Stimulated activated CD8-positive, alpha-beta memory T cell treated with anti-CD3 and anti-CD28 coated beads, Interleukin-15, amount 100 ng/mL, for 1 hour (primary cell): ENCODE measurements around the gene BICRA.
"Not testable (repeated sequence)": the region's sequence is repeated elsewhere in the genome, so short reads cannot be mapped to it uniquely, and the experiment has no call there.

Source experiments
- DNase-seq: peaks from one replicate; pipeline ENCODE4 v3.0.0-alpha.2; 2020; ENCODE audit warnings: low read depth

Gene BICRA

DNA sequence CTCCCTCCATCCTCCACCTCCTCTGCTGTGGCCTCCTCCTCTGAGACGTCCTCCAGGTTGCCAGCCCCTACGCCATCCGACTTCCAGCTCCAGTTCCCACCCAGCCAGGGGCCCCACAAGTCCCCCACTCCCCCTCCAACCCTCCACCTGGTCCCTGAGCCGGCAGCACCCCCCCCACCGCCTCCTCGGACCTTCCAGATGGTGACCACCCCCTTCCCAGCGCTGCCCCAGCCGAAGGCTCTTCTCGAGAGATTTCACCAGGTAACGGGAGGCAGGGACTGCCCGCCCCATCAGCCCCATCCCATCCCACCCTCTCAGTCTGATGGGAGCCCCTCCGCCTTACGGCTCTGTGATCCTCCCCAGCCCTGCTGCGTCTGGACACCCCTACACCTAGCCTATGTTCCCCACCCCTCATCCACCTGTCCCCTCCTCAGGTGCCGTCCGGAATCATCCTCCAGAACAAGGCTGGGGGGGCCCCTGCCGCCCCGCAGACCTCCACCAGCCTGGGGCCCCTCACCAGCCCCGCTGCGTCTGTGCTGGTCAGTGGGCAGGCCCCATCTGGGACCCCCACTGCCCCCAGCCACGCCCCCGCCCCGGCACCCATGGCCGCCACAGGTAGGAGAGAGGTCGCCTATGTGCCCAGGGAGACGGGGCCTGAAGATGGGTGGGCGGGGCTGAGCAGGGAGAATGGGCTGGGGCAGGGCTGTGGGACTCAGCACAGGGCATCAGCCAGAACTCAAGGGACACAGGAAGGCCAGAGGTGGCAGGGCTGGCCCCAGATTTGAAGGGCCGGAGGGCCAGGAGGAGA is 85.7 kb downstream of the BICRA start:
- DNase-seq = no peak

DNA sequence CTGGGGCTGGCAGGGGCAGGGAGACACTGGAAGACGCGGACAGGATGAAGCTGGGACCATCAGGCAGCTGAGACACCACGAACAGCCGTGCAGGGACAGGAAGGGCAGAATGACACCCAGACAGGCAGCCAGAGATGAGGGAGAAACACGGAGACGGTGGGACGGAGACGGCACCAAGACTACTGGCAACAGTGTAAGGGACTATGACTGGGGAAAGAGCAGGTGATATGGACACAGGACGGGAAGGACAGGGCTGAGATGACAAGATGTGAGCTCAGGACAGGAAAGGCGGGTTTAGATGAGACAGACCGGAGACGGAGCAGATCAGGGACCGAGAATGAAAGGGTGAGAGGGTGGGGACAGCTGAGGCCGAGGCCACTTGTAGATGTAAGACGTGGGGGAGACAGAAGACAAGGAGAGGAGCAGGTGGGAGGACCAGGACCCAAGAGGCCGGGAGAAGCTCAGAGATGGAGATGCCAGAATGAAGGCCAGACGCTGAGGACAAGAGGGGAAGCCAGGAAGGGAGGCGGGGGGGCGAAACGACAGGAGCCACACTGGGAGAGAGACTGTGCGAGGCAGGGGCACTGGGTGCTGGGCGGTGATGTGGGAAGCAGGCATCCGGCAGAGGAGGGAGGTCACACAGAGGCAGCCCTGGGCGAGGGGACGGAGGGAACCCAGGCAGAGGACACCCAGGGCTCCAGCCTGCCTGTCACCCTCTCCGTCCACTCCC is 86.8 kb downstream of the BICRA start:
- no peak for DNase-seq

DNA sequence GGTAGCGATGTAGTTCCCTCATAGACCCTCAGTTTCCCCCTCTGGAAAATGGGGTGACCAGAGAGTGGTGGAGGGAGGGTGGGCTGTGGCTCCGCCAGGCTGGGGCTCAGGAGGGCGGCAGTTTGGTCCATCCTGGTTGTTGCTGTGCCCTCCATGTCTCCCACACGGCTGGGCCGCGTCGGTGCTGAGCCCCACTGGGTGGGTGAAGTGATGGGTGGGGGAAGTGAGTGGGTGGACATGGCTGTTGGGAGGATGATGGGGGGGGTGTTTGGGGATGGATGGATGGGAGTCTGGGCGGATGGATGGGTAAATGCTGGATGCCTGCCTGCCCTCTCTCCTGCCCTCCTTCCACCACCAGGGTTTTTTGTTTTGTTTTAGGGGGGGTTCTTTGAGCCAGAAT is 87.7 kb downstream of the BICRA start:
- no peak for DNase-seq

- DNase-seq = no peak
These were observed 89.1 kb downstream of the BICRA start for GRCh38 chr19:47697863-47698609.

- no peak for DNase-seq
These were observed 89.9 kb downstream of the BICRA start for GRCh38 chr19:47698631-47699359.

GRCh38 chr19:47699360-47699917 is 90.5 kb downstream of the BICRA start:
- no peak for DNase-seq

DNA sequence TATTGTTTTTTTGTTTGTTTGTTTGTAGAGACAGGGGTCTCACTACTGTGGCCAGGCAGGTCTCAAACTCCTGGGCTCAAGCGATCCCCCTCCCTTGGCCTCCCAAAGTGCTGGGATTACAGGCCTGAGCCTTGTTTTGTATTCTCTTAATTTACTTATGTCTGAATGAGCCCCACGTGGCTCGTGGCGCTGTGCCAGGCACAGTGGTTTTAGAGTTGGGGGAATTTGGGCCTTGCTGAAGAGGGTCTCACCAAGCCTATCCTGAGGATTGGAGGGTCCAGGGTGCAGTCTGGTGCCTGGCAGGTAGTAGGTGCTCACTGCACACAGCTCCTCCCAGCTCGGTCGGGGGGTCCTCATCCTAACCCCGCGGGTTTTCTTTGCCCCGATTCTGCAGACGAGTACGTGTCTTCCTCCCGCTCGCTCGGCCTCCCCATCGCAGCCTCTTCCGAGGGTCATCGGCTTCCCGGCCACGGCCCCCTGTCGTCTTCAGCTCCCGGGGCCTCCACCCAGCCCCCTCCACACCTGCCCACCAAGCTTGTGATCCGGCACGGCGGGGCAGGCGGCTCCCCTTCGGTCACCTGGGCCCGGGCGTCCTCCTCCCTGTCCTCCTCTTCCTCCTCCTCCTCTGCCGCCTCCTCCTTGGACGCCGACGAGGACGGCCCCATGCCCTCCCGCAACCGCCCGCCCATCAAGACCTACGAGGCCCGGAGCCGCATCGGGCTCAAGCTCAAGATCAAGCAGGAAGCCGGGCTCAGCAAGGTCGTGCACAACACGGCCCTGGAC is 92.2 kb downstream of the BICRA start:
- DNase-seq = no peak

GRCh38 chr19:47701717-47702552 is 93.0 kb downstream of the BICRA start:
- DNase-seq = no peak

- no peak for DNase-seq
These were observed 93.7 kb downstream of the BICRA start for GRCh38 chr19:47702671-47703070.

- no peak for DNase-seq
These were observed 94.4 kb downstream of the BICRA start for GRCh38 chr19:47703301-47703700.

GRCh38 chr19:47704024-47704423 is 95.1 kb downstream of the BICRA start:
- DNase-seq = no peak

- no peak for DNase-seq
These were observed 95.7 kb downstream of the BICRA start for GRCh38 chr19:47704656-47705055.

GRCh38 chr19:47707135-47707925 is 98.4 kb downstream of the BICRA start:
- peak; percentile 59 for DNase-seq

DNA sequence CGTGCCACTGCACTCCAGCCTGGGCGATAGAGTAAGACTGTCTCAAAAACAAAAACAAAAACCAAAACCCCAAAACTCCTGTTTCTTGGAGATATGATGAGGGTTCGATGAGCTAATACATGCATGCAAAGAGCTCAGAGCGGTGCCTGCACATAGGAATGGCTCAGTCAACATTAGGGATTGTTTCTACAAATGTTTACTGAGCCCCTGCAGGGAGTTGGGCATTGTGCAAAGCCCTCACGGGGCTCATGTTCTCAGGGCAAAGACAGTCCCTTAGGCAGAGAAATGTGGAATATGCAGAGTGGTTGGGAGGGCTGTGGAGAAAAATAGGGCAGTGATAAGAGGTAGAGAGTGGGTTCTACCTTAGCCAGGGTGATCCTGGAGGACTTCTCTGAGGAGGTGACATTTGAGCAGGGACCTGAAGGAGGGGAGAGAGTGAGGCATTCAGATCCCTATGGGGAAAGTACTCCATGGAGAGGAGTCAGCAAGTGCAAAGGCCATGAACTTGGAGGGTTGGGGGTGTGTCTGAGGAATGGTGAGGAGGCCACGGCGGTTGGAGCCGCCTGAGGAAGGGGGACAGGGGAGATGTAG is 102.8 kb downstream of the BICRA start:
- no peak for DNase-seq

GRCh38 chr19:47713046-47714021 is 104.4 kb downstream of the BICRA start, which contains the start of gene EHD2:
Gene EHD2, plus strand, starts transcription at chr19:47713422. Its CDS starts 3,191 bp downstream, at chr19:47716613.
- DNase-seq = no peak

DNA sequence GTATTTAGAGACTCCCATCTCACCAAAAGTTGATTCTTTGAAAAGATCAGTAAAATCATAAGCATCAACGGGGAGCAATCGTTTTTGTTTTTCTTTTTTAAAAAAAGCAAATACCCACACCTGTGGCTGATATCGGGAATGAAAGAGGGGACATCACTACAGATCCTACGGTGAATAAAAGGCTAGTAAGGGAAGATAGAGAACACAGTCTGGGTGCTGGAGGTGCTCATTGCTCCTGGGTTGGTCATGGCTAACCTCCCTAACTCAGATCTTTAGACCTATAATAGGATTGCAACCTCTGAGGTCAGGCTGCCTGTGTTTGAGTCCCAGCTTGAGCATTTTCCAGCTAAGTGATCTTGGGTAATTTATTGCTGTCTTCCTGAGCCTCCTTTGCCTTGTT is 105.4 kb downstream of the BICRA start:
- no peak for DNase-seq

- not testable (repeated sequence) for DNase-seq
These were observed 105.9 kb downstream of the BICRA start for GRCh38 chr19:47714855-47715254.
